ENCODE measurements around the gene SASS6. TPM values are rescaled to one million over a fixed set of nuclear protein-coding genes. Genes with fewer than 3 reads are reported as not detected.

SASS6 gene
- total RNA-seq, 4 donors from 2014 or later = 2.6 to 4.6 (median 3.5) TPM

DNA sequence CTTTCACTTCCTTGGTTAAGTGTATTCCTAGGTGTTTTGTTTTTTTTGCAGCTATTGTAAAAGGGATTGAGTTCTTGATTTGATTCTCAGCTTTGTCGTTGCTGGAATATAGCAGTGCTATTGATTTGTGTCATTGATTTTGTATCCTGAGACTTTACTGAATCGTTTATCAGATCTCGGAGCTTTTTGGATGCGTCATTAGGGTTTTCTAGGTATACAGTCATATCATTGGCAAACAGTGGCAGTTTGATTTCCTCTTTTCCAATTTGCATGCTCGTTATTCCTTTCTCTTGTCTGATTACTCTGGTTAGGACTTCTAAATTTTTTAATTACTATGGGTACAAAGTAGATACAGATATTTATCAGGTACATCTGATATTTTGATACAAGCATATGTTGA is 87.5 kb downstream of the SASS6 start:
- Histone ChIP-seq H3K27me3 (no peaks in the 10 kb centered on the region), H3K4me3 (replicated peaks in 1 of 3) (no peak overlapping the region), H3K9me3 (no peaks in the 10 kb centered on the region), H3K4me1 (peaks cover 3 to 19% of the 10 kb centered on the region in 2 donors), H3K27ac (no peak overlapping the region), H3K36me3 (no peaks in the 10 kb centered on the region)
- TF ChIP-seq, protein P1, sequence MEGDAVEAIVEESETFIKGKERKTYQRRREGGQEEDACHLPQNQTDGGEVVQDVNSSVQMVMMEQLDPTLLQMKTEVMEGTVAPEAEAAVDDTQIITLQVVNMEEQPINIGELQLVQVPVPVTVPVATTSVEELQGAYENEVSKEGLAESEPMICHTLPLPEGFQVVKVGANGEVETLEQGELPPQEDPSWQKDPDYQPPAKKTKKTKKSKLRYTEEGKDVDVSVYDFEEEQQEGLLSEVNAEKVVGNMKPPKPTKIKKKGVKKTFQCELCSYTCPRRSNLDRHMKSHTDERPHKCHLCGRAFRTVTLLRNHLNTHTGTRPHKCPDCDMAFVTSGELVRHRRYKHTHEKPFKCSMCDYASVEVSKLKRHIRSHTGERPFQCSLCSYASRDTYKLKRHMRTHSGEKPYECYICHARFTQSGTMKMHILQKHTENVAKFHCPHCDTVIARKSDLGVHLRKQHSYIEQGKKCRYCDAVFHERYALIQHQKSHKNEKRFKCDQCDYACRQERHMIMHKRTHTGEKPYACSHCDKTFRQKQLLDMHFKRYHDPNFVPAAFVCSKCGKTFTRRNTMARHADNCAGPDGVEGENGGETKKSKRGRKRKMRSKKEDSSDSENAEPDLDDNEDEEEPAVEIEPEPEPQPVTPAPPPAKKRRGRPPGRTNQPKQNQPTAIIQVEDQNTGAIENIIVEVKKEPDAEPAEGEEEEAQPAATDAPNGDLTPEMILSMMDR (IDR thresholded peaks at IDR 0.05) = no peak
- no peak for TF ChIP-seq POLR2A (IDR thresholded peaks at IDR 0.05)
- no peak for DNase-seq
- 95% methylated on average over 5 of the region's 5 CpGs for WGBS, 2 donors
- intact Hi-C loops (cut with DNase I) = no loop called here

DNA sequence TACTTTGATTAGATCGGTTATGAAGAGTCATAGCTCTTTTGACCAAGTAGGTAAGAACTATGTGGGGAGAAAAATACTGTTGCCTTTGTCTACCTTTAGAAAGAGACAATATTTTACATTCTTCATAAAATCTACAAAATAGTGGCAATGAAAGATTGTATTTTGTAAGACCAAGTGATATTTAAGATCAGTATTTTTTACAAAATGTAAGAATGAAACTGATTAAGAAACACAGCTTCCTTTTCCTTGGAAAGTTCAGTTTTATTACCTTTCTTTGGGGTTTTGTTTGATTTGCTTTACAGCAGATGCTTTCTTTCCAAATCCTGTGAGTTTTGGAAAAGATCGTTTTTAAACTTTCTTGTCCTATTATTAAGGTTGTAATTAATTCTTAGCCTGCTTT is 93.1 kb downstream of the SASS6 start:
- intact Hi-C loops (cut with DNase I) = loop anchor here (10.0 kb wide), 1 partner anchor 225 kb away; no protein-coding TSS in a partner anchor
- no peak overlapping the region for H3K4me3 ChIP-seq (replicated peaks in 1 of 3)
- peak overlapping the region in 2 of 3 donors; percentile 92 to 98 for H3K27ac ChIP-seq
- DNase-seq = no peak
- H3K9me3 ChIP-seq = no peaks in the 10 kb centered on the region
- H3K4me1 ChIP-seq = peaks cover 16 to 21% of the 10 kb centered on the region in 2 donors
- WGBS, 2 donors = 24 to 30% methylated on average over 2 of the region's 2 CpGs
- H3K36me3 ChIP-seq = no peaks in the 10 kb centered on the region
- TF ChIP-seq, protein P1 (IDR thresholded peaks at IDR 0.05) = no peak
- no peak for TF ChIP-seq POLR2A (IDR thresholded peaks at IDR 0.05)
- H3K27me3 ChIP-seq = no peaks in the 10 kb centered on the region

DNA sequence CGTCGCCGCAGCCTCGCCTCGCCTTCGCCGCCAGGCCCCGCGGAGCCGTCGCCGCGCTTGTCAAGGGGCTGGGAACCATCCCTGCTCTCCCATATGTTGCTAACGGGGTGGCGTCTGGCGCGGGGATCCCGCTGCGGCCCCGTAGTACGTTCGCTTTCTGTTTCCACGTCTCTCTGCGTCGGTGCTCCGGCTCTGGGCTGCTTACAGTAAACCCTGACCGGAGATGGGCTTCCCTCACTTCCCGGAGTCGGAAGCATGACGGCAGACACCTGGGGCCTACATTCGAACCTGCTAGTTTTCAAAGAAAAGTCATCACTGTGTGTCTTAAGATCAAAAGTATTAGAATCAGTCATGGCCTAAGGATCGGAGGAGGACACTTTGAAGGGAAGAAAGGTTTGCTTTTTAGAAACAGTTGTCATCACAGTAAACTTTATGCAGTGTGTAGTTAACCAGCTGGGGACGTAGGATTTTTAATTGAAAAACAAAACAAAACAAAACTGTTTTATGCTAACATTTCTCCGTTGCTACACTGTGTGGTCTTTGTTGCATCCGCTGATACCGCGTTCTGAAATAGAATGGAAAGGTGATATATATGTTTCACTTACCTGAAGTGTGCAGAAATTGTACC is 94.0 kb downstream of the SASS6 start:
- intact Hi-C loops (cut with DNase I) = loop anchor here (10.0 kb wide), 1 partner anchor 224 kb away; no protein-coding TSS in a partner anchor
- whole genome bisulfite sequencing, 2 donors = 0 to 1% methylated on average over 31 to 32 of the region's 37 CpGs
- peak; percentile 64 to 69 for DNase-seq
- Histone ChIP-seq H3K27ac (peak overlapping the region; percentile 92 to 98 (median 95)), H3K4me1 (peaks cover 16 to 21% of the 10 kb centered on the region in 2 donors), H3K36me3 (no peaks in the 10 kb centered on the region), H3K9me3 (no peaks in the 10 kb centered on the region), H3K27me3 (no peaks in the 10 kb centered on the region), H3K4me3 (replicated peaks in 1 of 3) (peak overlapping the region; percentile 68 to 92 (median 68))
- peak in 1 of 2 donors; percentile 32 for TF ChIP-seq POLR2A (IDR thresholded peaks at IDR 0.05)
- TF ChIP-seq, protein P1 (IDR thresholded peaks at IDR 0.05) = no peak

- no peaks in the 10 kb centered on the region for H3K36me3 ChIP-seq
- H3K27ac ChIP-seq = peak overlapping the region; percentile 92 to 98 (median 95)
- H3K4me3 ChIP-seq (replicated peaks in 1 of 3) = peak overlapping the region; percentile 68 to 92 (median 68)
- WGBS, 2 donors = 0% methylated on average over 21 to 51 of the region's 87 CpGs
- peak; percentile 85 to 98 for TF ChIP-seq POLR2A (IDR thresholded peaks at IDR 0.05)
- TF ChIP-seq, protein P1 (IDR thresholded peaks at IDR 0.05) = no peak
- DNase-seq = peak; percentile 92 to 93
- H3K9me3 ChIP-seq = no peaks in the 10 kb centered on the region
- intact Hi-C loops (cut with DNase I) = loop anchor here (10.0 kb wide), 1 partner anchor 223 kb away; no protein-coding TSS in a partner anchor
- peaks cover 16 to 21% of the 10 kb centered on the region in 2 donors for H3K4me1 ChIP-seq
- H3K27me3 ChIP-seq = no peaks in the 10 kb centered on the region
These were observed 94.6 kb downstream of the SASS6 start for GRCh38 chr1:100037927-100038659.

- Histone ChIP-seq H3K36me3 (no peaks in the 10 kb centered on the region), H3K9me3 (no peaks in the 10 kb centered on the region), H3K4me3 (replicated peaks in 1 of 3) (peak overlapping the region; percentile 68 to 92 (median 68)), H3K27ac (peak overlapping the region; percentile 92 to 98 (median 95)), H3K27me3 (no peaks in the 10 kb centered on the region), H3K4me1 (peaks cover 16 to 21% of the 10 kb centered on the region in 2 donors)
- TF ChIP-seq, protein P1 (IDR thresholded peaks at IDR 0.05) = no peak
- DNase-seq = no peak
- intact Hi-C loops (cut with DNase I) = loop anchor here (10.0 kb wide), 1 partner anchor 223 kb away; no protein-coding TSS in a partner anchor
- WGBS, 2 donors = 0% methylated on average over 4 to 8 of the region's 8 CpGs
These were observed 95.1 kb downstream of the SASS6 start for GRCh38 chr1:100037656-100037926.

Data from thyroid gland (tissue), 4 donors.